AG10803 (cell line): ENCODE measurements around the gene ABLIM3.

ENCODE experiments used
- DNase-seq: peaks from one replicate; pipeline ENCODE4 v3.0.0; 2010; ENCODE audit warnings: low read depth
- H3K4me3 ChIP-seq: 2 replicates; pipeline ENCODE4 v1.5.1; 2011; ENCODE audit warnings: mild to moderate bottlenecking, low read length, control low read depth
- CTCF ChIP-seq: conservative IDR thresholded peaks from 2 replicates; pipeline ENCODE4 v1.5.1; 2011; ENCODE audit warnings: mild to moderate bottlenecking, low read length, control low read depth, inconsistent platforms

Gene ABLIM3

GRCh38 chr5:149240354-149240998 is 99.2 kb downstream of the ABLIM3 start:
- no peak for TF ChIP-seq CTCF
- no peak overlapping the region for H3K4me3 ChIP-seq
- DNase-seq, result no peak

GRCh38 chr5:149242339-149242738 is 101.0 kb downstream of the ABLIM3 start:
- no peak overlapping the region for H3K4me3 ChIP-seq
- no peak for DNase-seq
- TF ChIP-seq CTCF, result no peak

GRCh38 chr5:149246906-149247305 is 105.6 kb downstream of the ABLIM3 start:
- DNase-seq, result no peak
- no peak for TF ChIP-seq CTCF
- H3K4me3 ChIP-seq, result no peak overlapping the region

GRCh38 chr5:149247726-149248125 is 106.4 kb downstream of the ABLIM3 start:
- no peak overlapping the region for H3K4me3 ChIP-seq
- DNase-seq, result no peak
- TF ChIP-seq CTCF, result no peak

- no peak overlapping the region for H3K4me3 ChIP-seq
- DNase-seq, result no peak
- no peak for TF ChIP-seq CTCF
Measured at GRCh38 chr5:149251546-149251945, 110.3 kb downstream of the ABLIM3 start.

GRCh38 chr5:149254506-149254905 is 113.2 kb downstream of the ABLIM3 start:
- peak; percentile 33 for DNase-seq
- no peak overlapping the region for H3K4me3 ChIP-seq
- TF ChIP-seq CTCF, result no peak

- no peak for TF ChIP-seq CTCF
- no peak overlapping the region for H3K4me3 ChIP-seq
- DNase-seq, result peak; percentile 65
Measured at GRCh38 chr5:149256451-149256850, 115.2 kb downstream of the ABLIM3 start.
